ENCODE data around the gene MKKS.

DNA sequence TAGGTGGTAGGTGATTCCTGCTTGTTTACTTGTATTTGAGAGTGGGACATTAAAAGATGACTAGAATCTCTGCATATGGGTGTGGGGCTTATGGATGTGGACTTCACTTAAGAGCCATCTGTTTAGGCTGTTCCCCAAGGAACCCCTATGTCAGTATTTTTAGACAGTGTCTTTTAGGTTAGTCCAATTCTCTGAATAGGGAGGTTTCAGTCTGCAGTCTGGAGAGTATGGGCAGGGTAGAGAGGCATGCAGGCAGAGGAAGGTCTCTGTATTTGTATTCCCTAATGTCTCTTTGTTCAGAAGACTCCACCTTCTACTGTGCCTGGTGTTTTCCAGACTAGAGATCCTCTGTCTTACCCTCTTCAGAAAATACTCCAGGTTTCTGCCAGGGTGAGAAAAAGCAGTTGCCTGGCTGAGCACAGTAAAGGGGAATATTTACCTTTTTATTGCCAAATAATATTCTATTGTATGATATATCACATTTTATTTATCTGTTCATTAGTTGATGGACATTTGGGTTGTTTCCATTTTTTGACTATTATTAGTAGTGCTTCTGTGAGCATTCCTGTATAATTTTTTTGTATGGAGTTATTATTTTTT lies 20.2 kb upstream of the MKKS start:
- TF ChIP-seq, protein P1, sequence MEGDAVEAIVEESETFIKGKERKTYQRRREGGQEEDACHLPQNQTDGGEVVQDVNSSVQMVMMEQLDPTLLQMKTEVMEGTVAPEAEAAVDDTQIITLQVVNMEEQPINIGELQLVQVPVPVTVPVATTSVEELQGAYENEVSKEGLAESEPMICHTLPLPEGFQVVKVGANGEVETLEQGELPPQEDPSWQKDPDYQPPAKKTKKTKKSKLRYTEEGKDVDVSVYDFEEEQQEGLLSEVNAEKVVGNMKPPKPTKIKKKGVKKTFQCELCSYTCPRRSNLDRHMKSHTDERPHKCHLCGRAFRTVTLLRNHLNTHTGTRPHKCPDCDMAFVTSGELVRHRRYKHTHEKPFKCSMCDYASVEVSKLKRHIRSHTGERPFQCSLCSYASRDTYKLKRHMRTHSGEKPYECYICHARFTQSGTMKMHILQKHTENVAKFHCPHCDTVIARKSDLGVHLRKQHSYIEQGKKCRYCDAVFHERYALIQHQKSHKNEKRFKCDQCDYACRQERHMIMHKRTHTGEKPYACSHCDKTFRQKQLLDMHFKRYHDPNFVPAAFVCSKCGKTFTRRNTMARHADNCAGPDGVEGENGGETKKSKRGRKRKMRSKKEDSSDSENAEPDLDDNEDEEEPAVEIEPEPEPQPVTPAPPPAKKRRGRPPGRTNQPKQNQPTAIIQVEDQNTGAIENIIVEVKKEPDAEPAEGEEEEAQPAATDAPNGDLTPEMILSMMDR (IDR thresholded peaks at IDR 0.05), result no peak
- TF ChIP-seq EZH2 (IDR thresholded peaks at IDR 0.05; ENCODE audit: borderline replicate concordance, insufficient read depth, low read depth, low read length, poor library complexity, severe bottlenecking), result no peak
